HepG2 (cell line): ENCODE data around the gene USP7. TPM values are rescaled to one million over a fixed set of nuclear protein-coding genes. Genes with fewer than 3 reads are reported as not detected.

Experiments
- EHMT2 ChIP-seq: fragments of 200-600 bp; sonication (generic); IDR thresholded peaks from 2 replicates; pipeline ENCODE4 v1.7.0; 2017; ENCODE audit warnings: antibody characterized with exemption, low read depth, low read length, borderline replicate concordance
- HES4 ChIP-seq: sonication (generic); formaldehyde crosslinking; IDR thresholded peaks from 2 replicates; pipeline ENCODE4 v1.9.0; 2021; ENCODE audit warnings: mild to moderate bottlenecking, missing genetic modification reagents, borderline replicate concordance
- HMG20B ChIP-seq: conservative IDR thresholded peaks from 2 replicates; pipeline ENCODE4 v1.6.1; 2016; ENCODE audit warnings: missing genetic modification reagents, missing compliant biosample characterization
- HNF1B ChIP-seq: sonication (generic); formaldehyde crosslinking; IDR thresholded peaks from 2 replicates; pipeline ENCODE4 v1.5.1; 2020; ENCODE audit warnings: mild to moderate bottlenecking, moderate library complexity, missing genetic modification reagents
- MBD4 ChIP-seq: IDR thresholded peaks from 2 replicates; pipeline ENCODE4 v1.6.1; 2012; ENCODE audit warnings: low read length, inconsistent platforms, borderline replicate concordance
- NFAT5 ChIP-seq: sonication (generic); formaldehyde crosslinking; IDR thresholded peaks from 2 replicates; pipeline ENCODE4 v1.4.0; 2020; ENCODE audit warnings: missing genetic modification reagents
- RFXAP ChIP-seq: sonication (generic); formaldehyde crosslinking; IDR thresholded peaks from 2 replicates; pipeline ENCODE4 v1.4.0; 2020; ENCODE audit warnings: missing genetic modification reagents, borderline replicate concordance
- ZNF101 ChIP-seq: sonication (generic); formaldehyde crosslinking; IDR thresholded peaks from 2 replicates; pipeline ENCODE4 v1.4.0; 2020; ENCODE audit warnings: mild to moderate bottlenecking, low read depth, missing genetic modification reagents, borderline replicate concordance
- ZNF451 ChIP-seq: sonication (generic); formaldehyde crosslinking; IDR thresholded peaks from 2 replicates; pipeline ENCODE4 v1.5.0; 2020; ENCODE audit warnings: mild to moderate bottlenecking, missing genetic modification reagents
- ZNF549 ChIP-seq: sonication (generic); formaldehyde crosslinking; IDR thresholded peaks from 2 replicates; pipeline ENCODE4 v1.5.0; 2020; ENCODE audit warnings: missing genetic modification reagents
- ZNF607 ChIP-seq: sonication (generic); formaldehyde crosslinking; IDR thresholded peaks from 2 replicates; pipeline ENCODE4 v1.5.1; 2020; ENCODE audit warnings: missing genetic modification reagents, mild to moderate bottlenecking, borderline replicate concordance
- polyA plus RNA-seq, 8 experiments: library from polyadenylated mRNA; depleted of rRNA in 3 of 8; stranded (reverse) in 7 of 8; unstranded in 1 of 8; fragments of >200 nt; fragmentation: Illumina TruSeq in 4 of 8; extraction: Trizol in 4 of 8; gene quantifications; 2 replicates each; pipeline versions ENCODE4 v1.2.1 to v1.2.3, GENCODE V29; 2011 to 2016; ENCODE audit warnings: low read depth in 4 of 8, missing spikeins in 1 of 8, mixed read lengths in 1 of 8; ENCODE audit not compliant: insufficient read depth in 1 of 8
- total RNA-seq, 5 experiments: library from RNA; depleted of rRNA; stranded (reverse); fragments of >200 nt; fragmentation: Illumina TruSeq; extraction: Trizol; gene quantifications; 2 replicates each; pipeline ENCODE4 v1.2.3, GENCODE V29; 2016; ENCODE audit warnings: low read depth in 1 of 5
- TF ChIP-seq, protein P1 (sequence below): IDR thresholded peaks from 2 replicates; pipeline ENCODE4 v1.6.1; 2016; ENCODE audit warnings: low read depth, missing genetic modification reagents, missing compliant biosample characterization
- TF ChIP-seq, protein P2 (sequence below): sonication (generic); formaldehyde crosslinking; IDR thresholded peaks from 2 replicates; pipeline ENCODE4 v1.4.0; 2020; ENCODE audit warnings: mild to moderate bottlenecking, missing genetic modification reagents, borderline replicate concordance

USP7 gene
- total and polyA plus RNA-seq, 2 of the 13 experiments (the other 11 are each of a cell fraction or from before 2014, with no cell fraction given): 52.5 to 173 TPM

GRCh38 chr16:8931859-8932258, 31.8 kb downstream of the USP7 start (continued):
- no peak for TF ChIP-seq NFAT5 (CRISPR knock-in tag)
- TF ChIP-seq HMG20B: 0 out of 2 replicates have a peak, but pooled peaks have one; percentile 47
- TF ChIP-seq ZNF451: no peak
- no peak; the same call in 1 of the 2 replicates for TF ChIP-seq RFXAP (CRISPR knock-in tag)
- no peak; the same call in 1 of the 2 replicates for TF ChIP-seq HES4
- TF ChIP-seq ZNF607 (CRISPR knock-in tag): peak; percentile 53; the same call in 1 of the 2 replicates
- TF ChIP-seq HNF1B (CRISPR knock-in tag): no peak
- TF ChIP-seq EHMT2: peak; percentile 99
- TF ChIP-seq, protein P1, sequence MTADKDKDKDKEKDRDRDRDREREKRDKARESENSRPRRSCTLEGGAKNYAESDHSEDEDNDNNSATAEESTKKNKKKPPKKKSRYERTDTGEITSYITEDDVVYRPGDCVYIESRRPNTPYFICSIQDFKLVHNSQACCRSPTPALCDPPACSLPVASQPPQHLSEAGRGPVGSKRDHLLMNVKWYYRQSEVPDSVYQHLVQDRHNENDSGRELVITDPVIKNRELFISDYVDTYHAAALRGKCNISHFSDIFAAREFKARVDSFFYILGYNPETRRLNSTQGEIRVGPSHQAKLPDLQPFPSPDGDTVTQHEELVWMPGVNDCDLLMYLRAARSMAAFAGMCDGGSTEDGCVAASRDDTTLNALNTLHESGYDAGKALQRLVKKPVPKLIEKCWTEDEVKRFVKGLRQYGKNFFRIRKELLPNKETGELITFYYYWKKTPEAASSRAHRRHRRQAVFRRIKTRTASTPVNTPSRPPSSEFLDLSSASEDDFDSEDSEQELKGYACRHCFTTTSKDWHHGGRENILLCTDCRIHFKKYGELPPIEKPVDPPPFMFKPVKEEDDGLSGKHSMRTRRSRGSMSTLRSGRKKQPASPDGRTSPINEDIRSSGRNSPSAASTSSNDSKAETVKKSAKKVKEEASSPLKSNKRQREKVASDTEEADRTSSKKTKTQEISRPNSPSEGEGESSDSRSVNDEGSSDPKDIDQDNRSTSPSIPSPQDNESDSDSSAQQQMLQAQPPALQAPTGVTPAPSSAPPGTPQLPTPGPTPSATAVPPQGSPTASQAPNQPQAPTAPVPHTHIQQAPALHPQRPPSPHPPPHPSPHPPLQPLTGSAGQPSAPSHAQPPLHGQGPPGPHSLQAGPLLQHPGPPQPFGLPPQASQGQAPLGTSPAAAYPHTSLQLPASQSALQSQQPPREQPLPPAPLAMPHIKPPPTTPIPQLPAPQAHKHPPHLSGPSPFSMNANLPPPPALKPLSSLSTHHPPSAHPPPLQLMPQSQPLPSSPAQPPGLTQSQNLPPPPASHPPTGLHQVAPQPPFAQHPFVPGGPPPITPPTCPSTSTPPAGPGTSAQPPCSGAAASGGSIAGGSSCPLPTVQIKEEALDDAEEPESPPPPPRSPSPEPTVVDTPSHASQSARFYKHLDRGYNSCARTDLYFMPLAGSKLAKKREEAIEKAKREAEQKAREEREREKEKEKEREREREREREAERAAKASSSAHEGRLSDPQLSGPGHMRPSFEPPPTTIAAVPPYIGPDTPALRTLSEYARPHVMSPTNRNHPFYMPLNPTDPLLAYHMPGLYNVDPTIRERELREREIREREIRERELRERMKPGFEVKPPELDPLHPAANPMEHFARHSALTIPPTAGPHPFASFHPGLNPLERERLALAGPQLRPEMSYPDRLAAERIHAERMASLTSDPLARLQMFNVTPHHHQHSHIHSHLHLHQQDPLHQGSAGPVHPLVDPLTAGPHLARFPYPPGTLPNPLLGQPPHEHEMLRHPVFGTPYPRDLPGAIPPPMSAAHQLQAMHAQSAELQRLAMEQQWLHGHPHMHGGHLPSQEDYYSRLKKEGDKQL: no peak
- no peak for TF ChIP-seq ZNF101
- no peak for TF ChIP-seq MBD4
- TF ChIP-seq, protein P2, sequence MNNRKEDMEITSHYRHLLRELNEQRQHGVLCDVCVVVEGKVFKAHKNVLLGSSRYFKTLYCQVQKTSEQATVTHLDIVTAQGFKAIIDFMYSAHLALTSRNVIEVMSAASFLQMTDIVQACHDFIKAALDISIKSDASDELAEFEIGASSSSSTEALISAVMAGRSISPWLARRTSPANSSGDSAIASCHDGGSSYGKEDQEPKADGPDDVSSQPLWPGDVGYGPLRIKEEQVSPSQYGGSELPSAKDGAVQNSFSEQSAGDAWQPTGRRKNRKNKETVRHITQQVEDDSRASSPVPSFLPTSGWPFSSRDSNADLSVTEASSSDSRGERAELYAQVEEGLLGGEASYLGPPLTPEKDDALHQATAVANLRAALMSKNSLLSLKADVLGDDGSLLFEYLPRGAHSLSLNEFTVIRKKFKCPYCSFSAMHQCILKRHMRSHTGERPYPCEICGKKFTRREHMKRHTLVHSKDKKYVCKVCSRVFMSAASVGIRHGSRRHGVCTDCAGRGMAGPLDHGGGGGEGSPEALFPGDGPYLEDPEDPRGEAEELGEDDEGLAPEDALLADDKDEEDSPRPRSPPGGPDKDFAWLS (CRISPR knock-in tag): no peak
- TF ChIP-seq ZNF549 (CRISPR knock-in tag): no peak
